ENCODE results near the gene CELF2.

CELF2 gene

DNA sequence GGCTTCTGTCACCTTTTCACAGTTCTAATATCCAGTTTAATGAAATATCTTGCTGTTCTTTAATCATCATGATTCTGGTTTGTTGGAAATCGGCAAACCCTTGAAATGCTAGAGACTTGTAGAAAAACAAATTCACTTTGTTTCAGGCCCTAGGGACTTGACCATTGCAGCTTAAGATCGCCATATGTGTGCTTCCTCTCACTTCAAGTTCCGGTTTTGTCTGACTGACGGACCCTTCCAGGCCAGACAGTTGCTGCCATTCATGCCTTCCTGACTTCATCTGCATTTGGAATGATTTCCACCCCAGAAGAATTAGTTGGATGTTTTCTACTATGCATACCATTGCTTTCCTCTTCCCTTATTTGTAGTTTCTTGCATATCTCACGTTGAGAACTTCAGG, 125.6 kb downstream of the CELF2 start:
- TF ChIP-seq, protein P1, sequence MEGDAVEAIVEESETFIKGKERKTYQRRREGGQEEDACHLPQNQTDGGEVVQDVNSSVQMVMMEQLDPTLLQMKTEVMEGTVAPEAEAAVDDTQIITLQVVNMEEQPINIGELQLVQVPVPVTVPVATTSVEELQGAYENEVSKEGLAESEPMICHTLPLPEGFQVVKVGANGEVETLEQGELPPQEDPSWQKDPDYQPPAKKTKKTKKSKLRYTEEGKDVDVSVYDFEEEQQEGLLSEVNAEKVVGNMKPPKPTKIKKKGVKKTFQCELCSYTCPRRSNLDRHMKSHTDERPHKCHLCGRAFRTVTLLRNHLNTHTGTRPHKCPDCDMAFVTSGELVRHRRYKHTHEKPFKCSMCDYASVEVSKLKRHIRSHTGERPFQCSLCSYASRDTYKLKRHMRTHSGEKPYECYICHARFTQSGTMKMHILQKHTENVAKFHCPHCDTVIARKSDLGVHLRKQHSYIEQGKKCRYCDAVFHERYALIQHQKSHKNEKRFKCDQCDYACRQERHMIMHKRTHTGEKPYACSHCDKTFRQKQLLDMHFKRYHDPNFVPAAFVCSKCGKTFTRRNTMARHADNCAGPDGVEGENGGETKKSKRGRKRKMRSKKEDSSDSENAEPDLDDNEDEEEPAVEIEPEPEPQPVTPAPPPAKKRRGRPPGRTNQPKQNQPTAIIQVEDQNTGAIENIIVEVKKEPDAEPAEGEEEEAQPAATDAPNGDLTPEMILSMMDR (IDR thresholded peaks at IDR 0.05; ENCODE audit: control extremely low read depth, extremely low read depth, low read depth, missing control alignments): no peak
- DNase-seq (ENCODE audit: extremely low spot score): no peak
- ChIA-PET CTCF (no interaction called here), POLR2A (no interaction called here)

- CTCF ChIA-PET: interaction anchor here (0.8 to 1.9 kb wide), 14 partner anchors 10 to 126 kb away, joined by 3 to 6 read pairs (median 4); no protein-coding TSS in a partner anchor
- POLR2A ChIA-PET: no interaction called here
- no peak for DNase-seq (ENCODE audit: extremely low spot score)
Observed at GRCh38 chr10:11144626-11145494, 127.2 kb downstream of the CELF2 start.

DNA sequence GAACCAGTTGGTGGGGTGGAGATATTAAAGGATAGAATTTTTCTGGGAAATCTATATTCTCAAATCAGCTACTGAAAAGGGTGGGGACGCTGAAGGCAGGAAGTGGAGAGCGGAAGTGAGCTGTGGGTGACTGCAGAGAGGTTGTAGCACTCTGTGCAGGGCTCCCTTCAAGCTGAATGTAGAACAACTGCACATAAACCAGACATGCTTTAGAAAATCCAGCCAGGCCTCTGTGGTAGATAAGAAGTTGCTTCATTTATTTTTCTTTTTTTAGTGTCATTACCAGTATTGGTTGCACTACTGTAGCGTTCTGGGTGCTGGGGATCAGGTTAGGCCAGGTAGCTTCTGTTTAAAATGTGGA, 127.8 kb downstream of the CELF2 start:
- ChIA-PET CTCF (interaction anchor here (0.7 to 2.1 kb wide), 14 partner anchors 9 to 125 kb away, joined by 3 to 7 read pairs (median 4); no protein-coding TSS in a partner anchor), POLR2A (no interaction called here)
- TF ChIP-seq, protein P1 (IDR thresholded peaks at IDR 0.05; ENCODE audit: control extremely low read depth, extremely low read depth, low read depth, missing control alignments): no peak
- peak; percentile 49 for DNase-seq (ENCODE audit: extremely low spot score)

More at GRCh38 chr10:11144626-11145494, 127.2 kb downstream of the CELF2 start:
- TF ChIP-seq, protein P1 (IDR thresholded peaks at IDR 0.05; ENCODE audit: control extremely low read depth, extremely low read depth, low read depth, missing control alignments): no peak

GRCh38 chr10:11146402-11147171, 128.9 kb downstream of the CELF2 start:
- POLR2A ChIA-PET: no interaction called here
- TF ChIP-seq, protein P1 (IDR thresholded peaks at IDR 0.05; ENCODE audit: control extremely low read depth, extremely low read depth, low read depth, missing control alignments): no peak
- CTCF ChIA-PET: interaction anchor here (0.7 to 2.1 kb wide), 11 partner anchors 8 to 124 kb away, joined by 3 to 7 read pairs (median 4); no protein-coding TSS in a partner anchor
- DNase-seq (ENCODE audit: extremely low spot score): no peak

DNA sequence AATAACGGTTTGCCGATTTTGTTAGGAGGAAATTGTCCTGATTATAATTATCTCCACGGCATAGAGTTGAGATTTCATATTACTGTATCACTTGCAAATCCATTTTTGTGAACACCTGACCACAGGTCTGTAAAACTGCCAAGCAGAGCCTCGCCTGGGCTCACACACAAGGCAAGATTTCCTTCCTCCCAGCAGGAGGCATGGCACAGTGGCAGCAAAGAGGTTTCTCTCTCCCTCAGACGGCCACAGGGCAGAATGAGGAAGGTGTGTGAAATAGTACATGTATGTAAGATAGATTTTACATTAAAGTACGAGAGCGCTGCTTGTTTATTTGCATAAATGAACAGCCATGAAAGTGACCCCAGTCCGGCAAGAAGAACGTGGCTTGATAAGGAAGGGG, 130.1 kb downstream of the CELF2 start:
- ChIA-PET POLR2A (no interaction called here), CTCF (interaction anchor here (1.1 to 3.4 kb wide), 3 partner anchors 10 to 25 kb away, joined by 3 to 34 read pairs (median 5); no protein-coding TSS in a partner anchor)
- no peak for DNase-seq (ENCODE audit: extremely low spot score)
- TF ChIP-seq, protein P1 (IDR thresholded peaks at IDR 0.05; ENCODE audit: control extremely low read depth, extremely low read depth, low read depth, missing control alignments): no peak

Data from GM10248 (cell line).